CD4-positive, alpha-beta T cell treated with Interleukin-21 for 1 hour (primary cell): ENCODE measurements around the gene ASB10.

Source experiments
- DNase-seq: peaks from one replicate; pipeline ENCODE4 v3.0.0-alpha.2; 2020

ASB10 gene

GRCh38 chr7:151134743-151135524, 52.1 kb downstream of the ASB10 start:
- DNase-seq, result no peak

- no peak for DNase-seq
These were observed 52.9 kb downstream of the ASB10 start for GRCh38 chr7:151133986-151134742.

- no peak for DNase-seq
These were observed 53.6 kb downstream of the ASB10 start for GRCh38 chr7:151133266-151133985.

- DNase-seq, result no peak
These were observed 54.4 kb downstream of the ASB10 start for GRCh38 chr7:151132461-151133205.

- DNase-seq, result no peak
These were observed 55.3 kb downstream of the ASB10 start for GRCh38 chr7:151131592-151132293.

GRCh38 chr7:151131224-151131591, 55.8 kb downstream of the ASB10 start:
- no peak for DNase-seq

GRCh38 chr7:151130741-151131157, 56.3 kb downstream of the ASB10 start:
- no peak for DNase-seq

- DNase-seq, result no peak
These were observed 57.0 kb downstream of the ASB10 start for GRCh38 chr7:151129960-151130591.

GRCh38 chr7:151129117-151129959, 57.7 kb downstream of the ASB10 start:
- DNase-seq, result no peak

- DNase-seq, result no peak
These were observed 58.3 kb downstream of the ASB10 start for GRCh38 chr7:151128716-151129115.

- no peak for DNase-seq
These were observed 58.9 kb downstream of the ASB10 start for GRCh38 chr7:151128144-151128543.

- DNase-seq, result no peak
These were observed 60.4 kb downstream of the ASB10 start for GRCh38 chr7:151126491-151127137.

GRCh38 chr7:151125846-151126481, 61.1 kb downstream of the ASB10 start:
- no peak for DNase-seq
